Measurements from ENCODE around the gene EIF4G3. TPM values are rescaled to one million over a fixed set of nuclear protein-coding genes. Genes with fewer than 3 reads are reported as not detected.

EIF4G3 gene
- total RNA-seq, 1 donor from 2014 or later, result 27.3 TPM

GRCh38 chr1:21045351-21045750 lies 131.3 kb downstream of the EIF4G3 start:
- TF ChIP-seq, protein P1, sequence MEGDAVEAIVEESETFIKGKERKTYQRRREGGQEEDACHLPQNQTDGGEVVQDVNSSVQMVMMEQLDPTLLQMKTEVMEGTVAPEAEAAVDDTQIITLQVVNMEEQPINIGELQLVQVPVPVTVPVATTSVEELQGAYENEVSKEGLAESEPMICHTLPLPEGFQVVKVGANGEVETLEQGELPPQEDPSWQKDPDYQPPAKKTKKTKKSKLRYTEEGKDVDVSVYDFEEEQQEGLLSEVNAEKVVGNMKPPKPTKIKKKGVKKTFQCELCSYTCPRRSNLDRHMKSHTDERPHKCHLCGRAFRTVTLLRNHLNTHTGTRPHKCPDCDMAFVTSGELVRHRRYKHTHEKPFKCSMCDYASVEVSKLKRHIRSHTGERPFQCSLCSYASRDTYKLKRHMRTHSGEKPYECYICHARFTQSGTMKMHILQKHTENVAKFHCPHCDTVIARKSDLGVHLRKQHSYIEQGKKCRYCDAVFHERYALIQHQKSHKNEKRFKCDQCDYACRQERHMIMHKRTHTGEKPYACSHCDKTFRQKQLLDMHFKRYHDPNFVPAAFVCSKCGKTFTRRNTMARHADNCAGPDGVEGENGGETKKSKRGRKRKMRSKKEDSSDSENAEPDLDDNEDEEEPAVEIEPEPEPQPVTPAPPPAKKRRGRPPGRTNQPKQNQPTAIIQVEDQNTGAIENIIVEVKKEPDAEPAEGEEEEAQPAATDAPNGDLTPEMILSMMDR (conservative IDR thresholded peaks at IDR 0.05; ENCODE audit: low read depth, low read length), result no peak
- no peak for DNase-seq (ENCODE audit: low read depth)
- no peak overlapping the region for H3K4me3 ChIP-seq (ENCODE audit: low read depth, low read length)

DNA sequence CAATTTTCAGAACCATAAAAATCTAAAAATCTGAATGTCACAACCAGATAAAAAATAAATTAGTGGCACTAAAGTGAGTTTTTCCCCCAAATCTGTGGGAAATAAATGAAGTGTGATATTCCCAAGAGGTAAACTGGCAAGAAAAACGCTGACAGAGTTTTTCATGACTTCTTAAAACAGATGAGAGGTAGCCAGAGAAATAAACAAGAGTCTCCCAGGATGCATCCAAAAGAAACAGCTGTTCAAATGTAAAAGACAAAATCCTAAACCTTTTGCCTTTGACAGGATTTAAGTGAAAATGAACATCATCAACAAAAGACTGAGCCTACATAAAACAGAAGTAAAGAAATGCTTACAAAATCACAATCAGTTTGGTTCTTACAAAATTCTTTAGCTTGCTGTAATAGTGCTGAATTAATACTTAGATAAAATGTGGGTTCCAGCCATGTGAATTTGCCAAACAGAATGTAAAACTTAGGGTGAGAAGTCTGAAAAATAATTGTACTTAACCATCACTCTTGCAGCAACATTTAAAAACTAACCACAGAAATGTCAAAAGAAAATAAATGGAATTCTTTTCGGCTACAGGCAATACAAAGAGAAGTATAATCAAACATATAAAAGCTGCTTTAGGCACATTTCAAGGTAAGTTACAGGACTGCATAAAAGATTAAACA lies 133.6 kb downstream of the EIF4G3 start:
- TF ChIP-seq, protein P1 (conservative IDR thresholded peaks at IDR 0.05; ENCODE audit: low read depth, low read length), result no peak
- H3K4me3 ChIP-seq (ENCODE audit: low read depth, low read length), result no peak overlapping the region
- DNase-seq (ENCODE audit: low read depth), result no peak

DNA sequence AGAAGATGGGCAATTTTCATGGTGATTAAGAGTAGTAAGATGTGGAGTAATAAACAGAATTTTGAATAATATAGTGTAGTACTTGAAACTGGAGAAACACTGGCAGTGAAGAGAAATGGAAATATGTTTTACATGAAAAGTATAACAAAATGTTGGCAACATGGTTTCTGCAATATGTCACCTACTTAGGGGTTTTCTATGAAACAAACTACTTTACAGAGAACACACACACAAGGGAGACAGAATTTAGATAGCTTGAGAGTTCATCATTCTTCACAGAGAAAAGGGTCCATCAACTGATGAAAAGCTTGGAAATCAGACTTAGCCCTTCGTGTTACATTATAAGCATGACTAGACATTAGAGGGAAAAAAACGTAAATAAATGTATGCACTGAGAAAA lies 135.2 kb downstream of the EIF4G3 start:
- TF ChIP-seq, protein P1 (conservative IDR thresholded peaks at IDR 0.05; ENCODE audit: low read depth, low read length), result no peak
- H3K4me3 ChIP-seq (ENCODE audit: low read depth, low read length), result no peak overlapping the region
- no peak for DNase-seq (ENCODE audit: low read depth)

DNA sequence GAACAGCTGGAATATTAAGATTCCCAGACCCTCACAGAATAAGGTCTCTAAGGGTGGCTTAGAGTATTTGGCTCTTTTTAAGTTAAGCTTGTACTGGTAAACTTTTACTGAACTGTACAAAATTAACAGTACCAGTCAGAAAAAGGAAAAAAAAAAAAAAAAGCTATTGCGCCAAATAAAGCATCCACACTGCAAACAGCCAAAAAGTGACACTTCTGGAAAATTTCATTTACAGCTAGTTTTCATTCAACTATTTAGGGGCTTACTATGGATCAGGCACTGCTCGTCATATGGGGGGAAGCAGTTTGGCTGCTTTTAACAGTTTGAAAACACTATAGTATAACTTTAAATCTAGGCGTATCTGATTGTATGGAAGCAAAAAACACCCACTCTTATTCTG lies 139.6 kb downstream of the EIF4G3 start:
- no peak overlapping the region for H3K4me3 ChIP-seq (ENCODE audit: low read depth, low read length)
- no peak for DNase-seq (ENCODE audit: low read depth)
- TF ChIP-seq, protein P1 (conservative IDR thresholded peaks at IDR 0.05; ENCODE audit: low read depth, low read length), result no peak

DNA sequence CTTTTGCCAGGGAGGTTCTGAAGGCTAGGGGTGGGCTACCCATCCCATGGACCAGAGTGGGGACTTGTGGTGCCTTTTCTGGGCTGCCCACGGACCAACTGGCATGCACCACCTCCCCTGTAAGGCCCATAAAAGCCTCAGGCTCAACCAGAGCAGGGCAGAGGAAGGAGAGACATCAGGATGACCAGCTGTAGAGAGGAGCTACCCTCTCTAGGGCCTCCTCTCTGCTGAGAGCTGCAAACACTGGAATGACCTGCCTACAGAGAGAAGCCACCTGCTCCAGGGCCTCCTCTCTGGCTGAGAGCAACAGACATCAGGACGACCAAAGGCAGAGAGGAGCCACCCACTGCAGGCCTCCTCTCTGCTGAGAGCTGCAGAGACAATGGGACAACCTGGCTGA lies 140.9 kb downstream of the EIF4G3 start:
- H3K4me3 ChIP-seq (ENCODE audit: low read depth, low read length), result no peak overlapping the region
- TF ChIP-seq, protein P1 (conservative IDR thresholded peaks at IDR 0.05; ENCODE audit: low read depth, low read length), result no peak
- DNase-seq (ENCODE audit: low read depth), result no peak

DNA sequence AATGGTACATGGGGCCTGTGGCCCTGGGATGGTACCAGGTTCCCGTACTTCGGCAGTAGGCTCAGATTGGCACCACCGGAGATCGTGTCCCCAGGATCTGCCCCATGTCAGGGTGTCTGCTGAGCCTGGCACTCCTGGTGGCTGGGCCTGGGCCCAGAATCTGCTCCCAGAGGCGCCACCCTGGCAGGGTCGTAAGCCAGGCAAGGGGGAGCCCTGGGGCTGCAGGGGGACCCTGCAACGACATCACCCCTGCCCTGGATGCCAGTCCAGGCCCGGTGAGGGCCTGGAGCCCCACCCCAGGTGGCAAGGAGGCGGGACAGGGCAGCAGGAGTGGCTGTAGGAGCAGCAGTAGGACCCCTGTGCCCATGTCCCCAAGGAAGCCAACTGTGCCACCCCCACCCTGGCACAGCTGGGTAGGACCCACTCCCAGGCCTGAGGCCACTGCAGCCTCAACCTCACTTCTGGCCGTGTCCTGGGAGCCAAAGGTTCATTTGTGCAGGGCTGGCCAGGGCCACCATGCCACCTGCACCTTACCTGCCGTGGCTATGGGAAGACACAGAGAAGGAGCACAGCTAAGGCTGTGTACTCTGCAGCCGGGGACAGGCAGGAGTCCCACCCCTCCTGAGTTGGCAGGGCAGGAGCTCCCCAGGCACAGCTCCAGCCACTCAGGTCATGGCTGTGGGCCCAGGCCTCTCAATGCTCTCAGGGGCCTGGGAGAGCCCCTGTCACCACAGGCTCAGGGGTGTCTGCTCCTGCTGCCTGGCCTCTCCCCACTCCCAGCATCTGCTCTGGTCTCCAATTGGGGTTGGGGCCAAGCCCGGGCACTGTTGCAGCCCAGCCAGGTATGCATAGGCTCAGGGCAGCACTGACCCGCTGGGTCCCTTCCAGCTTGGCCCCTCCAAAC lies 141.7 kb downstream of the EIF4G3 start:
- no peak for DNase-seq (ENCODE audit: low read depth)
- H3K4me3 ChIP-seq (ENCODE audit: low read depth, low read length), result no peak overlapping the region
- TF ChIP-seq, protein P1 (conservative IDR thresholded peaks at IDR 0.05; ENCODE audit: low read depth, low read length), result no peak
